Smooth muscle cell (in vitro differentiated cells): Measurements from ENCODE around the gene ZP1. TPM values are rescaled to one million over a fixed set of nuclear protein-coding genes. Genes with fewer than 3 reads are reported as not detected.

ENCODE experiments used
- DNase-seq: peaks from one replicate; lab custom pipeline; 2025; ENCODE audit not compliant: unreplicated experiment; lab: John Stamatoyannopoulos, UW
- H2AFZ ChIP-seq: fragments of 200-600 bp; sonication (generic); 2 replicates; pipeline ENCODE4 v1.6.0; 2016; ENCODE audit warnings: antibody characterized with exemption, low read depth, mild to moderate bottlenecking
- H3F3A ChIP-seq: fragments of 200-600 bp; sonication (generic); 2 replicates; pipeline ENCODE4 v1.6.0; 2017; ENCODE audit warnings: antibody characterized with exemption, low read depth
- H3K27ac ChIP-seq: fragments of 200-600 bp; sonication (generic); 2 replicates; pipeline ENCODE4 v1.5.1; 2016; ENCODE audit warnings: low read depth, mild to moderate bottlenecking
- H3K27me3 ChIP-seq: fragments of 200-600 bp; sonication (generic); 2 replicates; pipeline ENCODE4 v1.6.1; 2016; ENCODE audit warnings: low read depth, mild to moderate bottlenecking
- H3K36me3 ChIP-seq: fragments of 200-600 bp; sonication (generic); 2 replicates; pipeline ENCODE4 v1.5.1; 2016; ENCODE audit warnings: low read depth
- H3K4me1 ChIP-seq: fragments of 200-600 bp; sonication (generic); 2 replicates; pipeline ENCODE4 v1.5.1; 2016; ENCODE audit warnings: low read depth
- H3K4me2 ChIP-seq: fragments of 200-600 bp; sonication (generic); 2 replicates; pipeline ENCODE4 v1.6.0; 2016; ENCODE audit warnings: mild to moderate bottlenecking
- H3K4me3 ChIP-seq: fragments of 200-600 bp; sonication (generic); 2 replicates; pipeline ENCODE4 v1.5.1; 2016; ENCODE audit warnings: mild to moderate bottlenecking
- H3K79me2 ChIP-seq: fragments of 200-600 bp; sonication (generic); 2 replicates; pipeline ENCODE4 v1.6.0; 2016; ENCODE audit warnings: low read depth, mild to moderate bottlenecking
- H3K9ac ChIP-seq: fragments of 200-600 bp; sonication (generic); 2 replicates; pipeline ENCODE4 v1.6.0; 2016; ENCODE audit warnings: low read depth
- H3K9me3 ChIP-seq: fragments of 200-600 bp; sonication (generic); replicated peaks from 2 replicates; pipeline ENCODE4 v1.5.1; 2016; ENCODE audit warnings: low read depth
- H4K20me1 ChIP-seq: fragments of 200-600 bp; sonication (generic); 2 replicates; pipeline ENCODE4 v1.6.0; 2016; ENCODE audit warnings: low read depth
- WGBS: methylation state at CpG from one replicate; pipeline ENCODE4 v1.1.7; 2016; ENCODE audit warnings: low lambda C conversion rate; 5-methylcytosine and 5-hydroxymethylcytosine counted together
- polyA plus RNA-seq: library from polyadenylated mRNA; unstranded; fragments of >200 nt; fragmentation: Nextera tagmentation; extraction: Ambion mirVana; gene quantifications from 2 replicates; pipeline ENCODE4 v1.2.1, GENCODE V29; 2016
- total RNA-seq: library from RNA; depleted of rRNA; stranded (reverse); fragments of >200 nt; gene quantifications from 2 replicates; pipeline ENCODE4 v1.2.3, GENCODE V29; 2014
- TF ChIP-seq, protein P1 (sequence below): fragments of 200-600 bp; sonication (generic); IDR thresholded peaks from 2 replicates; pipeline ENCODE4 v1.5.1; 2017; ENCODE audit warnings: borderline replicate concordance, mild to moderate bottlenecking, antibody characterized with exemption; ENCODE audit not compliant: insufficient read depth, poor library complexity, severe bottlenecking

ZP1 gene
- total and polyA plus RNA-seq, 2 experiments from 2014 or later = 0.94 to 2.9 TPM

DNA sequence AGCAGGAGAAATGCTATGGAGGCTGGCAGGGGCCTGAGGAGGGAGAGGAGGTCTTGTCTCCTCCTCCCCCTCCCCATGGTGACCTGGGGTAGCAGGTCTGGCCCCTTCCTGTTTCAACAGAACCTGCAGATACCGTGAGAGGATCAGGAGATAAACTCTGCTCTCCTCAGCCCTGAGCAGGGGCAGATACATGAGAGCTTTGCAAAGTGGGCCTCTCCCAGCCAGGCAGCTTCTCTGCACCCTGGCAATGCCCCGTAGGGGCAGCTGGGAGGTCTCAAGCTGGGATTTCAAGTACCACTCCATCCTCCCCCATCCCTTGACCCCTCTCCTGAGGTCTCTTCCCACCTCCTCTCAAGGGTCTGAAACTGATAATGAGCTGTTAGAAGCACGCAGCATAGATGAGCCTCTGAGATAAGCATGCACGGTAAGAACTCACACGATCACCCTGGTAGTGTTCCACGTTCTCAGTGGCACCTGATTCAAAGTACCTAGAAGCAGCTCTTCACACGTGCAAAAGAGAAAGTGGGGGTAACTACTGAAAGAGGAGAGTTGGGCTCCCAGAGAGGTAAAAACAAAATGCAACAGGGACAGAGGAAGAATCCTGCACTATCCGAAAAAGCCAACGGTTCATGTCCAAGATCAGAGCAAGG, 30.4 kb upstream of the ZP1 start:
- DNase-seq = no peak
- TF ChIP-seq, protein P1, sequence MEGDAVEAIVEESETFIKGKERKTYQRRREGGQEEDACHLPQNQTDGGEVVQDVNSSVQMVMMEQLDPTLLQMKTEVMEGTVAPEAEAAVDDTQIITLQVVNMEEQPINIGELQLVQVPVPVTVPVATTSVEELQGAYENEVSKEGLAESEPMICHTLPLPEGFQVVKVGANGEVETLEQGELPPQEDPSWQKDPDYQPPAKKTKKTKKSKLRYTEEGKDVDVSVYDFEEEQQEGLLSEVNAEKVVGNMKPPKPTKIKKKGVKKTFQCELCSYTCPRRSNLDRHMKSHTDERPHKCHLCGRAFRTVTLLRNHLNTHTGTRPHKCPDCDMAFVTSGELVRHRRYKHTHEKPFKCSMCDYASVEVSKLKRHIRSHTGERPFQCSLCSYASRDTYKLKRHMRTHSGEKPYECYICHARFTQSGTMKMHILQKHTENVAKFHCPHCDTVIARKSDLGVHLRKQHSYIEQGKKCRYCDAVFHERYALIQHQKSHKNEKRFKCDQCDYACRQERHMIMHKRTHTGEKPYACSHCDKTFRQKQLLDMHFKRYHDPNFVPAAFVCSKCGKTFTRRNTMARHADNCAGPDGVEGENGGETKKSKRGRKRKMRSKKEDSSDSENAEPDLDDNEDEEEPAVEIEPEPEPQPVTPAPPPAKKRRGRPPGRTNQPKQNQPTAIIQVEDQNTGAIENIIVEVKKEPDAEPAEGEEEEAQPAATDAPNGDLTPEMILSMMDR = no peak

GRCh38 chr11:60838132-60838531, 29.2 kb upstream of the ZP1 start:
- DNase-seq = no peak
- Histone ChIP-seq H3K27me3 (peaks cover 19% of the 10 kb centered on the region), H3K9me3 (no peaks in the 10 kb centered on the region), H3K27ac (no peak overlapping the region), H3K9ac (no peak overlapping the region), H4K20me1 (no peaks in the 10 kb centered on the region), H3K36me3 (no peaks in the 10 kb centered on the region), H3K79me2 (peaks cover 10% of the 10 kb centered on the region), H3F3A (no peaks in the 10 kb centered on the region), H3K4me2 (no peak overlapping the region), H3K4me3 (no peak overlapping the region), H2AFZ (no peak overlapping the region), H3K4me1 (peaks cover 3% of the 10 kb centered on the region)
- TF ChIP-seq, protein P1 = no peak
- 58% methylated on average over 7 of the region's 7 CpGs for WGBS

More for the DNA sequence above, 30.4 kb upstream of the ZP1 start:
- H3F3A ChIP-seq = no peaks in the 10 kb centered on the region
- no peaks in the 10 kb centered on the region for H3K4me1 ChIP-seq
- H3K27me3 ChIP-seq = peaks cover 26% of the 10 kb centered on the region
- no peak overlapping the region for H2AFZ ChIP-seq
- H3K9ac ChIP-seq = no peak overlapping the region
- H3K4me2 ChIP-seq = no peak overlapping the region
- H3K27ac ChIP-seq = no peak overlapping the region
- H3K36me3 ChIP-seq = no peaks in the 10 kb centered on the region
- no peaks in the 10 kb centered on the region for H3K9me3 ChIP-seq
- no peaks in the 10 kb centered on the region for H3K79me2 ChIP-seq
- H4K20me1 ChIP-seq = no peaks in the 10 kb centered on the region
- no peak overlapping the region for H3K4me3 ChIP-seq
- WGBS = 75% methylated on average over 9 of the region's 9 CpGs

GRCh38 chr11:60840470-60841430, 26.6 kb upstream of the ZP1 start:
- H3K4me3 ChIP-seq = no peak overlapping the region
- peaks cover 7% of the 10 kb centered on the region for H3K27me3 ChIP-seq
- TF ChIP-seq, protein P1 = no peak
- 88% methylated on average over 14 of the region's 14 CpGs for WGBS
- peak overlapping the region; percentile 94 for H2AFZ ChIP-seq
- no peaks in the 10 kb centered on the region for H4K20me1 ChIP-seq
- DNase-seq = no peak
- no peak overlapping the region for H3K9ac ChIP-seq
- no peaks in the 10 kb centered on the region for H3K9me3 ChIP-seq
- no peaks in the 10 kb centered on the region for H3F3A ChIP-seq
- H3K4me2 ChIP-seq = peak overlapping the region; percentile 100
- no peaks in the 10 kb centered on the region for H3K36me3 ChIP-seq
- peaks cover 18% of the 10 kb centered on the region for H3K4me1 ChIP-seq
- H3K27ac ChIP-seq = peak overlapping the region; percentile 29
- H3K79me2 ChIP-seq = peaks cover 21% of the 10 kb centered on the region
